ENCODE results near the gene SCAMP5.

The SCAMP5 gene

GRCh38 chr15:75052972-75053747 lies 57.8 kb downstream of the SCAMP5 start:
- H4K20me1 ChIP-seq (ENCODE audit: insufficient read depth, low read length): no peaks in the 10 kb centered on the region
- H3K36me3 ChIP-seq (replicated peaks; ENCODE audit: insufficient read depth, low read length): no peaks in the 10 kb centered on the region
- H3K27me3 ChIP-seq (replicated peaks; ENCODE audit: insufficient read depth, low read length): no peaks in the 10 kb centered on the region
- H3K4me2 ChIP-seq (ENCODE audit: low read depth, low read length): no peak overlapping the region
- H3K9ac ChIP-seq (ENCODE audit: low read length): no peak overlapping the region
- peaks cover 17% of the 10 kb centered on the region for H3K79me2 ChIP-seq (ENCODE audit: low read length)
- TF ChIP-seq CTCF (IDR thresholded peaks at IDR 0.05; ENCODE audit: low read length) (no peak), EZH2phosphoT487 (IDR thresholded peaks at IDR 0.05; ENCODE audit: low read length) (no peak), EZH2 (optimal IDR thresholded peaks at IDR 0.05; ENCODE audit: low read depth, low read length) (no peak)
- no peak overlapping the region for H3K27ac ChIP-seq (ENCODE audit: low read length)
- no peak for DNase-seq
- no peaks in the 10 kb centered on the region for H3K9me2 ChIP-seq (replicated peaks; ENCODE audit: insufficient read depth, low read length)
- no peaks in the 10 kb centered on the region for H3F3A ChIP-seq (ENCODE audit: insufficient read depth, low read length)
- no peak overlapping the region for H2AFZ ChIP-seq (ENCODE audit: low read length)
- no peaks in the 10 kb centered on the region for H3K9me3 ChIP-seq (replicated peaks; ENCODE audit: insufficient read depth, low read length)
- no peak overlapping the region for H3K4me3 ChIP-seq (ENCODE audit: low read length)
- H3K4me1 ChIP-seq (ENCODE audit: low read length): peaks cover 7% of the 10 kb centered on the region

GRCh38 chr15:75053748-75054125 lies 58.4 kb downstream of the SCAMP5 start:
- Histone ChIP-seq H3K27me3 (replicated peaks; ENCODE audit: insufficient read depth, low read length) (no peaks in the 10 kb centered on the region), H4K20me1 (ENCODE audit: insufficient read depth, low read length) (no peaks in the 10 kb centered on the region), H3K36me3 (replicated peaks; ENCODE audit: insufficient read depth, low read length) (no peaks in the 10 kb centered on the region), H3K4me3 (ENCODE audit: low read length) (no peak overlapping the region), H3K79me2 (ENCODE audit: low read length) (peaks cover 11% of the 10 kb centered on the region), H3K4me2 (ENCODE audit: low read depth, low read length) (no peak overlapping the region), H3K4me1 (ENCODE audit: low read length) (peaks cover 1% of the 10 kb centered on the region; the same call in 1 of the 2 replicates), H3K9me2 (replicated peaks; ENCODE audit: insufficient read depth, low read length) (no peaks in the 10 kb centered on the region), H3K9ac (ENCODE audit: low read length) (no peak overlapping the region), H3K9me3 (replicated peaks; ENCODE audit: insufficient read depth, low read length) (no peaks in the 10 kb centered on the region), H3K27ac (ENCODE audit: low read length) (no peak overlapping the region), H3F3A (ENCODE audit: insufficient read depth, low read length) (no peaks in the 10 kb centered on the region), H2AFZ (ENCODE audit: low read length) (no peak overlapping the region)
- TF ChIP-seq EZH2 (optimal IDR thresholded peaks at IDR 0.05; ENCODE audit: low read depth, low read length): no peak
- no peak for TF ChIP-seq EZH2phosphoT487 (IDR thresholded peaks at IDR 0.05; ENCODE audit: low read length)
- no peak for TF ChIP-seq CTCF (IDR thresholded peaks at IDR 0.05; ENCODE audit: low read length)
- DNase-seq: no peak

- H2AFZ ChIP-seq (ENCODE audit: low read length): no peak overlapping the region
- H3K9ac ChIP-seq (ENCODE audit: low read length): no peak overlapping the region
- H3K4me3 ChIP-seq (ENCODE audit: low read length): no peak overlapping the region
- no peak overlapping the region for H3K27ac ChIP-seq (ENCODE audit: low read length)
- TF ChIP-seq EZH2 (optimal IDR thresholded peaks at IDR 0.05; ENCODE audit: low read depth, low read length) (no peak), EZH2phosphoT487 (IDR thresholded peaks at IDR 0.05; ENCODE audit: low read length) (no peak), CTCF (IDR thresholded peaks at IDR 0.05; ENCODE audit: low read length) (no peak)
- DNase-seq: no peak
- peaks cover 5% of the 10 kb centered on the region; the same call in 1 of the 2 replicates for H3K79me2 ChIP-seq (ENCODE audit: low read length)
- H3K36me3 ChIP-seq (replicated peaks; ENCODE audit: insufficient read depth, low read length): no peaks in the 10 kb centered on the region
- no peaks in the 10 kb centered on the region for H3K27me3 ChIP-seq (replicated peaks; ENCODE audit: insufficient read depth, low read length)
- no peaks in the 10 kb centered on the region for H3F3A ChIP-seq (ENCODE audit: insufficient read depth, low read length)
- no peaks in the 10 kb centered on the region for H3K4me1 ChIP-seq (ENCODE audit: low read length)
- no peak overlapping the region for H3K4me2 ChIP-seq (ENCODE audit: low read depth, low read length)
- H3K9me3 ChIP-seq (replicated peaks; ENCODE audit: insufficient read depth, low read length): no peaks in the 10 kb centered on the region
- H4K20me1 ChIP-seq (ENCODE audit: insufficient read depth, low read length): no peaks in the 10 kb centered on the region
- H3K9me2 ChIP-seq (replicated peaks; ENCODE audit: insufficient read depth, low read length): no peaks in the 10 kb centered on the region
Observed at GRCh38 chr15:75054172-75054897, 59.0 kb downstream of the SCAMP5 start.
